ENCODE data around the gene HNRNPA3.
"Not testable (repeated sequence)": the region's sequence is repeated elsewhere in the genome, so short reads cannot be mapped to it uniquely, and the experiment has no call there.

The HNRNPA3 gene

DNA sequence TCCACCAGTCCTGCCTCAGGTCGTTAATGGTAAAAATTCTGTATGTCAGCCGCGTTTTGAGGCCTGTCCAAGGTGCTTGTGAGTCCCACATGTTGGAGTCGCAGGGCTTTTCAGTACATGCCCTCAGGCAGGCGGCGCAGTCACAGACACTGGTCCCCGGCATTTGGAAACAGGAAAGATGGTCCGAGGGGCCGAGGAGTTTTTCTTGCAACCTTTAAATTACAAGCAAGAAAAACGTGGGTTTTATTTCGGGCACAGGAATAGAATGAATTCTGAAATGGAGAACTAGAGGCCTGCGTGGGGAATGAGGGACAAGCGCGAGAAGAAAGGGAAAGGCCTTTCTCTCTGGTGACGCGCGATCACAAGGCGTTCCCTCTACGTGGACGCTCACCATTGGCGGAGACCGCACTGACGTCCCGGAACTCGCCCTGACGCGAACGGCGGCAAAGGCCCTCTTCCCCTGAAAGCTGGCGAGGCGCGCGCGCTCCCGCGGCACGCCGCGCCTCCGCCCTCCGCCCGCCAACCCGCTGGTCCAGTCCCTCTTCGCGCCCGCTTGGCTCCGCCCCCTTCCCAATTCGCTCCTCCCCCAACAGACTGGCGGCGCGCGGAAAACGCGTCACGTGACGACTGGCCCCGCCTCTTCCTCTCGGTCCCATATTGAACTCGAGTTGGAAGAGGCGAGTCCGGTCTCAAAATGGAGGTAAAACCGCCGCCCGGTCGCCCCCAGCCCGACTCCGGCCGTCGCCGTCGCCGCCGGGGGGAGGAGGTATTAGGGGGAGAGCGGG lies at the start of gene HNRNPA3:
TSS of gene HNRNPA3 (plus strand) at position 689 of the 785 bp plus-strand sequence. CDS start at position 695, 6 bp downstream.
- DNase-seq (ENCODE audit: low spot score), result peak; percentile 98

DNA sequence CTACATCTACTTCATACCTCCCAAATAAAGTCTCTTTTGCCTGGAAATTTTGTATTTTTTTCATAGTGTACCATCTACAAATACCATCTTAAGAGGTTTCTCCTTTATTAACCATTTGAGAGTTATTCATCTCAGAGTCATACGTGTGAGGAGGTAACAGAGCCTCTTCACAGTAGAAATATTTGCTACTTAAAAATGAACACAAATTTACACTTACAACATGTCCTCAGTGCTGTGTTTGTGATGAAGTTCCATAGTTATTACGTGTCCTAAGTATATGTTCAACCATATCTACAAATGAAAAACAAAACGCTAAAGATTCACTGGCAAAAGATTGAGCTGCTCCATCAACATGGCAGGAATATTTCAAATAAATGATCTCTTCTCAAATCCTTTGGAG lies 48.5 kb upstream of the HNRNPA3 start:
- DNase-seq (ENCODE audit: low spot score), result no peak

DNA sequence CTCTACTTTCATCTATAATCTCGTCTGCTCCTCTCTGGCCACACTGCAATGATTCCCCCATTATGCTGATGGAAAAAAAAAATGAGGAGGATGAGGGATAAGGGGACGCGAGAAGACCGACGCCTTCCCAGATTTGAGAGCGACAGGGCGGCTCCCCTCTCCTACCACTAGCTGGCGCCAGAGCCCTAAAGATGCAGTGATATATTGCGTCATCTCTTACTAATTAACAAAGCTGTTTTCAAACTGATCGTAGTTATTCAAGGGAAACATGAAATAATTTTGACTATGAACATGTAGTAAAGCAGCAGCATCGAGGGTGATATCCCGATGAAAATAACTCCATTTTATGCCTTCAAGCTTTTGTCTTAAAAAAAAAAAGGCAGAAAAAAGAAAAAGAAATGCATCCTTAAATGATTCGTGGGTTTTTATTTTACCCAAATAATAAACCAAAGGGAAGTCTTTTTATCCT lies 48.0 kb upstream of the HNRNPA3 start:
- peak; percentile 93 for DNase-seq (ENCODE audit: low spot score)

DNA sequence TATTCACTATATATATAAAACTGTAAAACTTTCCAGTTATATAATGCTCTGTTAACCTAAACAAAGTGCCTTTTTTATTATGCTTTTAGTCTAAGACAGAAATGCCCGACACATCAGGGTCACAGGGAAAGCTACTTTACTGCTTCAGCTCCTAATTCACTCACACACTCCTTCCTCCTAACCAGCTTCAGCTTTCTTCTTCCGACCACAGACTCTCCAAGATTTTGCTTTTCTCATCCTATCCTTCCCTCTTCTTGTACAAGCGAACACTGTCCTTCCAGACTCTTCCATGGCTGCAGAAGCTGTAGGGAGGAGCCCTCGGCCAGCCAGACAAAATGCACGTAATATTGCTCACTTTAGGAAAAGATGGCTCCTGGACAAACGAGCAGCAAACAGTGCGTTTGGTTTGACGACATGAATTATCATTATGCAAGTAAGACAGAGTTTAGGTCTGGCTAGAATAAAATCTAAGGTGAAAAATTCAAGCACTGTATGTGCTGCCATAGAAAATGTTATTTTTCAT lies 47.5 kb upstream of the HNRNPA3 start:
- DNase-seq (ENCODE audit: low spot score), result peak; percentile 62

DNA sequence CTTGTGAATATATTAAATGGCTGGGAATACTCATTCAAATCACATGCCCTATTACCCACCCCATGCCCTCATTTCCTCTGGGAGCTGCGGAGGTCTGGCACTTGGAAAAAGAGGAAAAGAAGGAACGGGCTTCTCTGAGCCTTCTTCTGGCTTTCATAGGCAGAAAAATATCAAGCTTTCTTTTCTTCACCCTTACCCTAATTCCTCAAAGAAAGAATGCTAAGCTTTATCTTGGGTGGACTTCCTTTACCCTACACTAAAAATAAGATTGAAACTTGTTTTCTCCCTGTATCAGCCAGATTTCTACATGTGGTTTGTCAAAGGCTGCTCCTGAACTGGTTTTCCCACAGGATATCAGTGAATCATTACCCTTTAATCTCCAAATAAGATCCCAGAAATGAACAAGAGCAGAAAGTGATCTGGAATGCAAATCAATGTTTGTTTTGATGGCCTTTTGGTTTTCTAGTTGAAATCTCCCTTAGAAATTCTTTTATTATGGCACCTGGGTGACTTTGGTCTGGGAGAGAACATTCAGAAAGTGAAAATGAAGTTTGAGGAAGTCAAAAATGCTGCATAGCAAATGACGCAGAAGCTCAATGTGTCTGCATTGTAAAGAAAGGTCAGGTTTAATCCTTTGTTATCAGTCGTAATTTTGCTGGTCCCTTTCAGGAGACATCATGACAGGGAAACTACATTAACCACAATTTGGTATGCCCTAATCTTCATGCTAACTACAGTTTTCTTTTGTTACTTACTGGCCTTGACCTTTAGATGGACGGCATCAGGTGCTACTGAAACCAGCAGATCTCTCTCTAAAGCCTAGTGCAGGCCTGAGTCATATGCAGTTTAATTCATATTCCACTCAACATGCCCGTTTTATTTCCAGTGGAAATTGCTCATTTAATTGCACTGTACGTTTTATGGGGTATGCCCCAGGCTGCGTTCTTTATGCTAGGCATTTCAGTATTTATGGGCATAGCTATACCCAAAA lies 46.6 kb upstream of the HNRNPA3 start:
- peak; percentile 13 for DNase-seq (ENCODE audit: low spot score)

DNA sequence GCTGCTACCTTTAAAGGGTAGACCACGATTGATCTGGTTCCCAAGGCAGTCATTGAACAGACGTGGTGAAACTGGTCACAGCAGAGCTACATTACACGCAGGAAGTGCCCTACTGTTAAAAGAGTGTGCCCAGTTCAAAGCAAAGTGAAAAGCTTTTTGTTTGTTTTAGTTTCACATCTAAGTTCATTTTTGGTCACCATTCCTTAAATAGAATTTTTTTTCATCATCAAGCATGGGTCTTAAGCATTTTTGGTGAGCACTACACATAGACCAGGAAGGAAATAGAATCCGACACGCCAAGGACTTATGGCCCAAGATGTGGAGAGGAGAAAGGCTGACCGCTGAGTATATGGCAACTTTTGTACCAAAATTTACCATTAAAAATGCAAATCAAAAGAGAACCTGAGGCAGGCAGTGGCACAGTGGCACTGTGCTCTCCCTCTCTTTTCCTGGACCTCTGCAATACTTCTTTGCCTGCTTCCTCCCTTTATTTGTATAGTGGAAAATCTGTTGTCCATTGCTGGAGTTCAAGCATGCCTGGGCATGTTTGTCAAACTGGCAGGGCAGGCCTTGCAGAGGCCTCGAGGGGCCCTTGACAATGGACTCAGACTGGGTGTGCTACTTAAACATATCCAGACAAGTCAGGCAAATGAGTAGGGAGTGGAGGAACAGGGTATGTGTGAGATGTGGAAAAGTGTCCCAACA lies 42.6 kb upstream of the HNRNPA3 start:
- DNase-seq (ENCODE audit: low spot score), result no peak

DNA sequence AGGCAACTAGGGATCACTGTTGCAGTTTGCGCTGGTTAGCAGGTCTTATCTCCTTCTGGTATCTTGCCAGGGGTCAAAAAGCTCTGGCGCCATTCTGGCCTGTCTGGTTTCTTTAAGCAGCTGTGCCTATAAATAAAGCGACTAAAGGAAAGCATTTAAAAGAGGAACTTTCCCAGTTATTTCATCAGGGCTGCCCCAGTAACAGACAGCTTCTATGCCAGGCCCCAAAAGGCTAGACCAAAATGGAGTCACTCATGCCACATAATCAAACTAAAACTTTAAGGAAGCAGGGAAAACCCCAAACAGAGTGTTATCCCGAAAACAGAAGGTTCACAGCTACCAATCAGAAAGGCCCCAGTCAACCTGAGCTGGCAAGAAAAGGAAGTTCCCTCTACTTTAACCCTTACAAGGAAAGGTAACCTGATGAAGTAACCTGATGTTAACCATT lies 41.2 kb upstream of the HNRNPA3 start:
- no peak for DNase-seq (ENCODE audit: low spot score)

DNA sequence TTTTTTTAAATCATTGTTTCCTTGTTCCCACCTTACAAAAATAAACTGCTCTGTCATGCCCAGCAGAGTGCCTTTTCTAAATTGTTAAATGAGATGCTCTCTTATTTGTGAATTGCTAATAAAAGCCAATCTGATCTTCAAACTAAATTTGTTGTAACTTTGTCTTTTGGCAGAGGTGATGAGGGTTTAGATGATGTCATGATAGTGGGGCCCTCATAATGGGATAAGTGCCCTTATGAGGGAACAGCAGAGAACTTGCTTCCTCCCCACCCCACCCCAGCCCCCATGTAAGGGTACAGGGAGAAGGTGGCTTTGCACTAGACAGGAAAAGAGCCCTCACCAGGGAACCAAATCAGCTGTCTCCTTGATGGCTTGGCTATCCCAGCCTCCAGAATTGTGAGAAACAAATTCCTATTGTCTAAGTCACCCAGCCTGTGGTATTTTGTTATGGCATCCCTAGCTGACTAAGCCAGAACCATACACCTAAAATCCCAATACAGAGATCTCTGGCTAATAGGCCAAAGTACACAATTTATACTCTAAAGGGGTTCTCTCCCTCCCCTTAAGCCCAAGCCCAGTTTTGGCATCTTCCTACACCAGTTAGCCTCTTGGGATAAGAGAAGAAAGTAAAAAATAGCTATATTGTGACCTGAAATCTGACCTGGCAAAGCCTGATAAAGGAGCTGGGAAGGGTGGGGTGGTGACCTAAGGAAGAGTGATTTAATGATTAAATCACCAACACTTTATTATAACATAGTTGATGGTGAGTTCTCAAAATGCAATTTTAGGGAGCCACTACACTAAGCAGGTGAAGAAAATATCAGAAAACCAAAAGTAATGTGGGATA lies 40.3 kb upstream of the HNRNPA3 start:
- no peak for DNase-seq (ENCODE audit: low spot score)

DNA sequence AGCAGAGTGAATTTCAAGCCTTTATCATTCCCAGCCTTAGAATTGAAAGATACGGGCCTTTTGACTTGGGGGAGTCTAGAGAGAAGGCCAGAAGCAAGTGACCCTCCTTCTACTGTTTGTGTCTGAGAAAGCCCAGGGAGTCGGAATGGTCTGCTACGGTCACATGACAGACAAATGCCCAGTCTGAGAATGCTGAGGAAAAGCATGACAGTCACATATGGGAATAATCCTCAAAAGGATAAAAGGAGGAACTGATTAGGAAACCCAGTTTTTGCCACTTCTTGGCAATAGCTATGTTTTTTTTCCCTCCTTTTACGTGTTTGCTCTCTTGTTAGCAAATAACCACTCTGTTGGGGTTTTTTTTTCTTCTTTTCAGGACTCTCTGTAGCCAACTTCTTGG lies 38.1 kb upstream of the HNRNPA3 start:
- no peak for DNase-seq (ENCODE audit: low spot score)

DNA sequence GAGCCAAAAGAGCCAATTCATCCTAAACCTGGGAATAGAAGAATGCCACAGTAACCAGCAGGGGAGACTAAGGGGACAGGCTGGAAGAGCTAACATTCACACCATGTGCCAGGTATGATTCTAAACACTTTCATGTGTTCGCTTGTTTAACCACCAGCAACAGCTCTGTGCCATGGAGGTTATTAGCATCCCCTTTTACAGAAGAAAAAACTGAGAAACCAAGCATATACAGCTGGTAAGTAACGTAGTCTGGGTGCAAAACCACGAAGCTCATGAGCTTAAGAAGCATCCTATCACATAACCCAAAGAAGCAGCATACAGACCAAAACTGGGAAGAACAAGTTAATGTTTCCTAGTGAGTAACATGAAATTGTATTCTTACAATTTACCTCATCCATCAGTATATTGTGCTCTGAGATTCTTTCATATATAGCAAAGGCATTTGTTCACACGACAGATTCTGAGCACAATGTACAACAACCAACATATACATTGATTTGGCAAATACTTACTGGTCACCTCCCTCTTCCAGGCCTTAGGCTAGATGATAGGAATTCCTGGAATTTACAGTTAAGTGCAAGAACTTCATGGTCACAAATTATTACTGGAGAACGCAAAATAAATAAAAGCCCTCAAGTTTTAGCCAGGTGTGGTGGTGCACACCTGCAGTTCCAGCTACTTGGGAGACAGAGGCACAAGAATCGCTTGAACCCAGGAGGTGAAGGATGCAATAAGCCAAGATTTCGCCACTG lies 36.5 kb upstream of the HNRNPA3 start:
- no peak for DNase-seq (ENCODE audit: low spot score)

DNA sequence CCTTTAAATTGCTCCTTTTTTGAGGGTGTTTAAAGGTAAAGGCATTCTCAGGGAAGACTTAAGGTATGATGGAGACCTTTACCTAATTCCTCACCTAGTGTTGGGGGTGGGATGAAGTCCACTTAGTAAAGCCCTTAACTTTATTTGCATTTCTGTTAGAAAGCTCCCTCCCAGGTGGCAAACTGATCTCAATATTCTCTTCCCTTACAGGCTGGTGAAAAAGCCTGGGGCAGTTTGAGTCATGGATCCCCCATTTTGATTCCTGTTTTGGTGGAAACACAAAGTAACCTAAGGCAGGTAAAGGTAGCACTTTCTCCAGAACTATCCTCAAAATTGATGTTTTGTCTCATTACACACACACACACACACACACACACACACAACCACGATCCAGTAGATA lies 33.8 kb upstream of the HNRNPA3 start:
- DNase-seq (ENCODE audit: low spot score), result no peak

DNA sequence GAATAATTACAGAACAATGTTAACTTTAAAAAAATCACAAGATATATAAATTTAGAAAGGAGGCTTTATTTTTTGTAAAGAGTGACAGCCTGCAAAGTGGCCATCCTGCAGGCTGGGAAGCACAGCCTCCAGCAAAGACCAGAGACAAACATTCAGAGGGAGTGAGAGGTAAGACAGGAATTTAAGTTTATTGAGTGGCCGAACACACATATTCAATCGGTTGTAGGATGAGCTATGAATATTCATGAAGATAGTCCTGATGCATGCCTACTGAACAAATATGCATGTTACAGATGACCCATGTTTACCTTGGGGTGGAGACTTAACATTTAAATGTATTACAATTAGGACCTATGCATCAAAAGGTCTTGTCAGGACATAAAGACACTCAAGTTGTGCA lies 33.4 kb upstream of the HNRNPA3 start:
- DNase-seq (ENCODE audit: low spot score), result no peak

DNA sequence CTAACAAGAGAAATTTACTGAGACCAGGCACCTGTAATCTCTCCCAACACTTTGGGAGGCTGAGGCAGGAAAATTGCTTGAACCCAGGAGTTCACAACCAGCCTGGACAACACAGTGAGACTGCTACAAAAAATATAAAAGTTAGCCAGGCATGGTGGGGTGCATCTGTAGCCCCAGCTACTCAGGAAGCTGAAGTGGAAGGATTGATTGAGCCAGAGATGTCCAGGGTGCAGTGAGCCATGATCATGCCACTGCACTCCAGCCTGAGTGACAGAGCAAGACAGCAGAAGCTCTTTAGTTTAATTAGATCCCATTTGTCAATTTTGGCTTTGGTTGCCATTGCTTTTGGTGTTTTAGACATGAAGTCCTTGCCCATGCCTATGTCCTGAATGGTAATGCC lies 32.9 kb upstream of the HNRNPA3 start:
- DNase-seq (ENCODE audit: low spot score), result not testable (repeated sequence)

DNA sequence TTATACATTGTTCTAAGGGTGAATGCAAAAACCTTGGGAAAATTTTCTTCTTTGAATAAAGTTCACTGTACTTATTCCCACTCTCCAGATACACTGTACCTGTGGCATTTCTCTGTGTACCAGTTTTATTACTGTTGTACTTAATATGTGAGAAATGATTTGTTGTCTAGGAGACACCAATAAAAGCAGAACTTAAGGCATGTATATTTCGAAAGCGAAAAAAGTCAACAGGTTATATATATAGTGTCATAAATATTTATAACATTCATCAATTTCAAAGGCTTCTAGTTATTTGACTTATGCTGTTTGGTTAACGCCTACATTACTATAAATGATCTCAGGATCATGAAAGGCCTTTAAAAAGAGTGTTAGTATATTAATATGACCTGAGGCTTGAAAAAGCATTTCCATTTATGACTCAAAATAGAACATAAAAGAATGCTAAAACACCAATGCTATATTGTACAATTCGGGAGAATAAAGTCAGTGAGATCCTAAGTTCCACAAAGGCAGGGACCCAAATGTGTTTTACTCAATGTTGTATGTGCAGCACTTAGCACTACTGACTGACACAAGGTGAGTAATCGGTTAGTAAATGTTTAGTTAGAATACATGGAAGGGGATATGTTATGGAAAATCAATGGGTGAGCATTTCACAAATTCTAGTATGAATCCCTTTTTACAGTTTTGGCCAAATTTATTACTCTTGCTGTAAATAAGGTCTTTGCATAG lies 32.2 kb upstream of the HNRNPA3 start:
- no peak for DNase-seq (ENCODE audit: low spot score)

DNA sequence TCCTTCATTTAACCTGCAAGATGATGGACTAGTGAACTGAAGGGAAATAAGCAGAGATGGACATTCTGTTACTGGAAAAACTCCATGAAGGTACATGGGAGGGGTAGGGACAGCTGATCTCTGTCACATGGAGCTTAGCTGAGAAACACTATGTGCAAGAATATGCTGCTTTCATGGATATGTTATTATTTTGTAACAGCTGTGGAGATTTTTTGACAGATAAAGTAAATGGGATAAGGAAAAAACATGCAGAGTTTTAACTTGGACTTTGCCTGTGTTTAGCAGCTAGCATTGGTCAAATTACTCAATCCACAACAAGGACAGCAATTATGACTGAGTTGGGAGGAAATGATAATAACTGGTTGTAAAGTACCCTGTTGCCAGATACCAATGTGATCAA lies 28.7 kb upstream of the HNRNPA3 start:
- DNase-seq (ENCODE audit: low spot score), result no peak

DNA sequence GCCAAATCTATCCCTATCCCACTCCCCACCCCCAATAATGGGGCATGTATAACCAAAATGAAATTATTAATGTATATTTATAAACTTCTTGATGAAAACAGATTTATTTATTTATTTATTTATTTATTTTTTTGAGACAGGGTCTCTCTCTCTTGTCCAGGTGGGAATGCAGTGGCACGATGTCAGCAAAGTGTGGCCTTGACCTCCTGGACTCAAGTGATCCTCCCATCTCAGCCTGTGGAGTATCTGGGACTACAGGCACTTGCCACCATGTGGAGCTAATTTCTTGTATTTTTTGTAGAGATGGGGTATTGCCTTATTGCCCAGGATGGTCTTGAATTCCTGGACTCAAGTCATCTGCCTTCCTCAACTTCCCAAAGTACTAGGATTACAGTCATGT lies 28.0 kb upstream of the HNRNPA3 start:
- DNase-seq (ENCODE audit: low spot score), result no peak

DNA sequence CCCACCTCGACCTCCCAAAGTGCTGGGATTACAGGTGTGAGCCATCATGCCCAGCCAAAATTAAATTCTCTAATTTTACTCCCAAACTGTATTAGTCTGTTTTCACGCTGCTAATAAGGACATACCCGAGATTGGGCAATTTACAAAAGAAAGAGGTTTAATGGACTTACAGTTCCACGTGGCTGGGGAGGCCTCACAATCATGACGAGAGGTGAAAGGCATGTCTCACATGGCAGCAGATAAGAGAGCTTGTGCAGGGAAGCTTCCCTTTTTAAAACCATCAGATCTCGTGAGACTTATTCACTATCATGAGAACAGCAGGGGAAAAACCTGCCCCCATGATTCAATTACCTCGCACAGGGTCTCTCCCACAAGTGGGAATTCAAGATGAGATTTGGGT lies 26.6 kb upstream of the HNRNPA3 start:
- not testable (repeated sequence) for DNase-seq (ENCODE audit: low spot score)

DNA sequence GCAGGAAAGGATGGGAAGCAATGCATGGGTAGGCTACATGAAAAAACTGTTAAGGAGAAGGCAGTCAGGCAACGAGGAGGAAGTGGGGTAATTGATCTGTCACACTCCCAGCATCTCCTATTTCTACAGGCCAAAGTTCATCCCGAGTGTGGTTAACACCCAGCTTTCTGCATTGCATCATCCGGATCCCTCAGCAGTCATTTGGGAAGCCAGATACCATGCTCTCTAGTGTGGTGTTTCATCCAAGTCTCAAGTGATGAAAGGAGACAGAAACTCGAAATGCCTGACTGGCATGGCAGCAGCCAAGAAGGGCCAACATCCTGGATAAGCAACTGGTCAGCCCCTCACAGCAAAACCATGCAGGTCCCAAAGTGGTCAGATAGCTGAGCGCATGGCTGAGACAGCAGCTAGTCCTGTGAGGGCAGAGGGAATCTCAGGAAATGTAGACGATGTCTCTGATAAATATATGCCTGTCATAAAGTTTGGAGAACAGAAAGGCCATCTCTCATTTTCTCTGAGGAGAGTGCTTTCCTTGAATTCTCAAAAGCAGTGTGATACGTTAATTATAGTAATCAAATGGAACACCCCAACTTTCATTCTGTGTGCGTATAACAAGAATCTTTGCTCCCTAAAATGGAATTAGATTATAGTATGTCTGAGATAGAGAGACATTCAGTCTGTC lies 24.8 kb upstream of the HNRNPA3 start:
- DNase-seq (ENCODE audit: low spot score), result no peak
